Measurements from ENCODE around the gene WWC2.

DNA sequence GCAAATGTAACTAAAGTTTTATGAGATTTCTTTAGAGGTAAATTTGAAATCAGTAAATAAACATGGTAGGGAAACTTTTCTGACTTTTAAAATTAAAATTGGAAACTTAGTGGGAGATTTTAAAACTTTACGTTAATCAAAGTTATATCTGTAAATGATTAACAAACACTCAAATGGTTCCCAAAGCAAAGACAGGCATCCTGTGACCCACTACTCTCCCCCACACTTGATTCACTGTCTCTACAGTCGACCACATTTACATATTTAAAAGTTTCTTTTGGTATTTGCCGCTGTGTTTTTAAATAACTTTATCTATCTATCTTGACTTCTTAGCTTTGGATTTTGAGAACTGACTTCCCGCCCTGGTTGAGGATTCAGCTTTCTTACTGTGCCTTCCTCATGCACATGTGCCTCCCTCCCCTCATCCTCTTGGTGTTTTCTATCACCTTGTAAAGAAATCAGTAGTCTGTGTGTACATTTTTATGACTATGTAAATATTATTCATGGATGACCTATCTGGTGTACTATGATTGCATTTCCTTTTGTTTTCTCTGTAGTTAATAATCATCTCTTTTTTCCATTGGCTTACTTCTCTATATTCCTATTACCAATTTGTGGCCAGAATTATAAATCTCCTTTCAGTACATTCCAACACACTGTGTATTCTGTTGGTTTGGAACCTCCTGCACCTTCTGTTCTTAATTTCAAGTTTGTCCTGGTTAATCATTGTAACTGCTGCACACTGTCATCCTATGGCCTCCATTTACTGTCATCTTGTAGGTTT, 72.6 kb downstream of the WWC2 start:
- TF ChIP-seq, protein P1, sequence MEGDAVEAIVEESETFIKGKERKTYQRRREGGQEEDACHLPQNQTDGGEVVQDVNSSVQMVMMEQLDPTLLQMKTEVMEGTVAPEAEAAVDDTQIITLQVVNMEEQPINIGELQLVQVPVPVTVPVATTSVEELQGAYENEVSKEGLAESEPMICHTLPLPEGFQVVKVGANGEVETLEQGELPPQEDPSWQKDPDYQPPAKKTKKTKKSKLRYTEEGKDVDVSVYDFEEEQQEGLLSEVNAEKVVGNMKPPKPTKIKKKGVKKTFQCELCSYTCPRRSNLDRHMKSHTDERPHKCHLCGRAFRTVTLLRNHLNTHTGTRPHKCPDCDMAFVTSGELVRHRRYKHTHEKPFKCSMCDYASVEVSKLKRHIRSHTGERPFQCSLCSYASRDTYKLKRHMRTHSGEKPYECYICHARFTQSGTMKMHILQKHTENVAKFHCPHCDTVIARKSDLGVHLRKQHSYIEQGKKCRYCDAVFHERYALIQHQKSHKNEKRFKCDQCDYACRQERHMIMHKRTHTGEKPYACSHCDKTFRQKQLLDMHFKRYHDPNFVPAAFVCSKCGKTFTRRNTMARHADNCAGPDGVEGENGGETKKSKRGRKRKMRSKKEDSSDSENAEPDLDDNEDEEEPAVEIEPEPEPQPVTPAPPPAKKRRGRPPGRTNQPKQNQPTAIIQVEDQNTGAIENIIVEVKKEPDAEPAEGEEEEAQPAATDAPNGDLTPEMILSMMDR (IDR thresholded peaks at IDR 0.05) = no peak
- no peak for TF ChIP-seq POLR2A (IDR thresholded peaks at IDR 0.05)
